SHP77 treated with DMSO at 0.1 percent for 48 hours (cell line): Measurements from ENCODE around the gene FUCA2.
"Not testable (repeated sequence)": the region's sequence is repeated elsewhere in the genome, so short reads cannot be mapped to it uniquely, and the experiment has no call there.

Source experiments
- DNase-seq: peaks from one replicate; lab custom pipeline; 2025; lab: John Stamatoyannopoulos, UW

Gene FUCA2

DNA sequence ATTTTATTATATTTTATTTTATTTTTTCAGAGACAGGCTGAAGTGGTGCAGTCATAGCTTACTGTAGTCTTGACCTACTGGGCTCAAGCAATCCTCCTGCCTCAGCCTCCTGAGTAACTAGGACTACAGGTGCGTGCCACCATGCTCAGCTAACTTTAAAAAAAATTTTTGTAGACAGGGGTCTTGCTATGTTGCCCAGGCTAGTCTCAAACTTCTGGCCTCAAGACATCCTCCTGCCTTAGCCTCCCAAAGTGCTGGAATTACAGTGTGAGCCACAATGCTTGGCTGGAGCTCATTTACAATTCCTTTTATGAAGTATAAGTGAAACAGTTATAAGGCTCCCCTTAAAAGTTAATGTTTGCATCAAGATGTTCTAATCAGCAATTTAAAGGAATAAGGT lies 14.5 kb downstream of the FUCA2 start:
- DNase-seq: no peak

DNA sequence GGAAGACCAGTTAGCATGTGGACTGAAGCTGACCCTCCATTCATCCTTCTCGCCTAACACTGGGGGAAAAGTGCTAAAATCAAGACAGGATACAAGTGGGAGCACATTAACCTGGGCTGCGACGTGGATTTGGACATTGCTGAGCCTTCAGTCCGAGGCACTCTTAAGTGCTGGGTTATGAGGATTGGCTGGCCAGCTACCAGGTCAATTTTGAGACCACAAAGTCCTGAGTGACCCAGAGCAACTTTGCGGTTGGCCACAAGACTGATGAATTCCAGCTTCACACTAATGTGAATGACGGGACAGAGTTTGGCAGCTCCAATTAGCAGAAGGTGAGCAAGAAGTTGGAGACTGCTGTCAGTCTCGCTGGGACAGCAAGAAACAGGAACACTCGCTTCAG lies 20.7 kb downstream of the FUCA2 start:
- no peak for DNase-seq

DNA sequence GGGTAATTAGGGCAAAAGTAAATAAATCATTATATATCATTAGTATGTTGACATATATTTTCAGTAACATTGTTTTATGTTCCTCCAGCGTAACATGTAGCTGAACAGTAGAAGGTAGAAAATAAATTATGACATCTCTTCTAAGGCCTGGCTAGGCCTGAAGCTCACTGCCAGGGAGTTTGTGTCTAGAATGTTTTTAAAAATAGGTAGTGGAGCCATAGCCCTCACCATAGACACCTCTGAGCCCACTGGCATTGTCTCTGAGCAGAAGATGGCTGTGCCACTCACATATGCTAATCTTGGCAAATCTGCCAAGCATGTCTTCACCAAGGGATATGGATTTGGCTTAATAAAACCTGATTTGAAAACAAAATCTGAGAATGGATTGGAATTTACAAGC lies 21.3 kb downstream of the FUCA2 start:
- DNase-seq: no peak

DNA sequence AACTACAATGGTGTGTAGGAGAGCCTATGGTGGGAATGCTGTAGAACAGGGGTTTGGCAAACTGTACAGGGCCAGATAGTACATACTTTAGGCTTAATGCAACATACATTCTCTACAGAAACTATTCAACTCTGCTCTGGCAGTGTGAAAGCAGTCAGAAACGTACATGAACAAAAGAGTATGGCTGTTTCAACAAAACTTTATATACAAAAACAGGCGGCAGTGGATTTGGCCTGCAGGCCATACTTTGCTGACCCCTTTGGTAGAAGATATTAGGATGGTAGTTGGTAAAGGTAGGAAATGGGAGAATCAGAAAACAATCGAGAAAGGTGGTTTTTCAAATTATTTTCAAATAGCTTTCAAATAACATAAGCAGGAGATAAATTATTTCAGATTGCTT lies 24.8 kb downstream of the FUCA2 start:
- DNase-seq: no peak

DNA sequence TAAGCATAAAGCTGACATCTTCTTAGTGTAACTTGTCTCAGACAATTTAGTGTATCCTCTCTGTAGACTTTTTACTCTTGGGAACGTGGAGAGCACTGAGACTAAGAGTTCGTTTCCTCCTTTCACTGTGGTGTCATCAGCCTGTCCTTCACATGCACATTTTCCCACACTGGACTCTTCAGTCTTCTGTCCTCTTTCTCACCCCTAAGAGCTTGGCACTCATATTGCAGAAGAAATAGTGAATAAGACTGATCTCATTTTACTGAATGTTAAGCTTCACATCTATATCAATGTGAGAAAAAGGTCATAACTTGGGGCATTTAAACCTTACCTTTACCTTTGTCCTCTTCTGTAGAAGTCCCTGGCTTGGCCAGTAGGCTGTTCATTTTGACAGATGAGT lies 25.6 kb downstream of the FUCA2 start:
- DNase-seq: no peak

DNA sequence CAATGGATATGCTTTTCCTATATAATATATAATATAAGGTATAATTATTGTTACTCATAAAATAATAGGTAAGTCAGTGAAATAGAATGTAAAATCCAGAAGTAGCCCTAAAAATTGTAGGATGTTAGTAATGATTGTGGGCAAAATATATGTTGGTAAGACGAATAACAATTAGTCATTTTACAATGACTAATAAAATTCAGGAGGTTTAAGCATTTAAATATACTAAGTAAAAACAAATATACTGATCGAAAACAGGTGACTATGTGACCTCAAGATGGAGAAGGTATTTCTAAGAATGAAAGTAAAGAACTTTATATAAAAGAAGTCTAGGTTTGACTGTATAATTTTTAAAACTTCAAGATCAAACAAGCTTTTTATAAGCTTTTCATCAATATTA lies 28.9 kb downstream of the FUCA2 start:
- no peak for DNase-seq

DNA sequence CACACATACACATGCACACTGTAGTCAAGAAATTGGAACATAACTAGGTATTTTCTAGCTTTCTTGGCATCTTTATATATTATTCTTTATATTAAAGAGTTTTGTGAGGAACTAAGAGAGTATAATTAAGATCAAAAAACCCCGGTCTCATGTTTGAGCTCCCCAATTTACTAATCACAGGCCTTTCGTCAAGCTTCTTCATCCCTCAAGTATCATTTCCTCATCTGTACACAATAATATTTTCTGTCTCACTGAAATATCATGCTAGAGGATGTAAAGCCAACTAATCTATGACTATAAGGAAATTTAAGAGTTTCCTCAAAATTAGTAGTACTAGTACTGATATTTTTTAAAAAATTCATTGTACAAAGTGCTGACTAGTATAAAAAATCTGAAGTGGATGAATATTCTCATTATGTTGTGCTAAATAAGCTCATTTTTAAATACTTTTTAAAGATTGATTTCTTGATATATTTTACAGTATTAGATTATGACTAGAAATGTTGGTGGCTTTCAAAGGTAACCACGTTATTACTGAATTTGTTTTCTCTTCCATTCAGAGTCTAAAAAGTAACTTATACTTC lies 32.9 kb downstream of the FUCA2 start:
- no peak for DNase-seq

DNA sequence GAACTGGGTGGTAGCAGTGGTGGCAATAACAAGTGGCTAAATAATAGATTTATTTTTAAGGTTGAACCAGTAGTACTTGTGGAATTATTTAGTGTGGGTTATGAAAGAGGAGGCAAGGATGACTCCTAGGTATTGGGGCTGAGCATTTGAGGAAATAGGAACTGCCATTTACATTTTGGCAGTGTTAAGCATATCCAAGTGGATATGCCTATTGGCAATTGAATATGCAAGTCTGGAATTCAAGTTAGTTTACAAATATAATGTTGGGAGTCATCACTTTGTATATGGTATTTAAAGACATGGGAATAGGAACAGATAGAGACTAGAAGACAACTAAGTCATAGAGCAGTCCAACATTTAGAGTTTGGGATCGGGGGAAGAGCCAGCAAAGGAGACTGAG lies 35.0 kb downstream of the FUCA2 start:
- no peak for DNase-seq

DNA sequence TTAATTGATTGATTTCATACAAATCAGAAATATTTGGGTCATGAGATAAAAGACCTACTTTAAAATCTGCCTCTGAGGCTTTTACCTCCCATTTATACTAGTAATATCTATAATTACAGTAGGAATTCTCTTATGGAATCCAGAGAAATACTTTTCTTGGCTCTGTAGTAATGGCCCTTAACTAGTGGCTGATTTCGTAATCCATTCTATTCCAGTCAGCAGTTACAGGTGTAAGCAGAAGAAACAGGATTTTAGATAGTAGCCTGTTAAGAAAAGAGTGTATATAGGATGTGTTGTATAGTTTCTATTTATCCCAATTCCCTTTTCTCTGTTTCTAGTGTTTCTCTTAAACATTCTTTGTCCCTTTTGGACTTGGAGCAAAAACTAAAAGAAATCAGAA lies 39.7 kb downstream of the FUCA2 start:
- DNase-seq: no peak

DNA sequence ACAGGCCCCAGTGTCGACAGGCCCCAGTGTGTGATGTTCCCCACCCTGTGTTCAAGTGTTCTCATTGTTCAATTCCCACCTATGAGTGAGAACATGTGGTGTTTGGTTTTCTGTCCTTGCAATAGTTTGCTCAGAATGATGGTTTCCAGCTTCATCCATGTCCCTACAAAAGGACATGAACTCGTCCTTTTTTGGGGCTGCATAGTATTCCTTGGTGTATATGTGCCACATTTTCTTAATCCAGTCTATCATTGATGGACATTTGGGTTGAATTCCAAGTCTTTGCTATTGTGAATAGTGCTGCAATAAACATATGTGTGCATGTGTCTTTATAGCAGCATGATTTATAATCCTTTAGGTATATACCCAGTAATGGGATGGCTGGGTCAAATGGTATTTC lies 42.7 kb downstream of the FUCA2 start:
- not testable (repeated sequence) for DNase-seq

DNA sequence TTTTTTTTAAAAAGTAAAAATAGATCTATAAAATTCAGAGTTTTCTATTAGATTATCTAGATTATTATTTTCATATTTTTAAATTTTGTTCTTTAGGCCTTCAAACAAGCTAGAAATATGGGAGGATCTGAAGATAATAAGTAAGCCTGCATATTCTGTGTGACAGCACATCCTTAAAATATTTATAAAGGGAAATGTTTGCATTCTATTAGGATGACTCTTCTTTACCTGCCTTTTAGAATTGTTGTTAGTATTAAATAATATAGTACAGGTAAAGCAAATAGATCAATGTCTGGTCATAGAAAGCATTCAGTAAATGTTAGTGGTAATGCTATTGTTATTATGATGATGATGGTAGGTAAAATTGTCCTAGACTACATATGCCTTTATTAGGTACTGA lies 43.5 kb downstream of the FUCA2 start:
- DNase-seq: no peak

DNA sequence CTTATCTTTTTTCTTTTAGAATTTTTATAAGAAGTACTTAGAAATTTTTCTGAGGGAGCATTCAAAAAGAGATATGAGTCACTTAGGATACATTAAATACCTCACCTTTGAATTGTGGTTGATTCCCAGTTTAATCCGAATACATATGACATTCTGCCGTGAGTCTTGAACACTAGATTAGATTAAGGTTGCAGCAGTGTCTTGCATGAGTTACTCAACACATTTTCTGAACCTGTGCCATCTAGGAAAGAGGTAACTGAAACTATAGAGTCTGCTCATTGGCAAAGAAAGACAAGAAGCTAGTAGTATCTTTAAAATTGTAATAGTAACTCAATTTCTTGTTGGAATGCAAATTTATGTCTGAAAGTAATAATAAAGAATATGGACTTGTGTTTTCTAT lies 46.0 kb downstream of the FUCA2 start:
- no peak for DNase-seq

DNA sequence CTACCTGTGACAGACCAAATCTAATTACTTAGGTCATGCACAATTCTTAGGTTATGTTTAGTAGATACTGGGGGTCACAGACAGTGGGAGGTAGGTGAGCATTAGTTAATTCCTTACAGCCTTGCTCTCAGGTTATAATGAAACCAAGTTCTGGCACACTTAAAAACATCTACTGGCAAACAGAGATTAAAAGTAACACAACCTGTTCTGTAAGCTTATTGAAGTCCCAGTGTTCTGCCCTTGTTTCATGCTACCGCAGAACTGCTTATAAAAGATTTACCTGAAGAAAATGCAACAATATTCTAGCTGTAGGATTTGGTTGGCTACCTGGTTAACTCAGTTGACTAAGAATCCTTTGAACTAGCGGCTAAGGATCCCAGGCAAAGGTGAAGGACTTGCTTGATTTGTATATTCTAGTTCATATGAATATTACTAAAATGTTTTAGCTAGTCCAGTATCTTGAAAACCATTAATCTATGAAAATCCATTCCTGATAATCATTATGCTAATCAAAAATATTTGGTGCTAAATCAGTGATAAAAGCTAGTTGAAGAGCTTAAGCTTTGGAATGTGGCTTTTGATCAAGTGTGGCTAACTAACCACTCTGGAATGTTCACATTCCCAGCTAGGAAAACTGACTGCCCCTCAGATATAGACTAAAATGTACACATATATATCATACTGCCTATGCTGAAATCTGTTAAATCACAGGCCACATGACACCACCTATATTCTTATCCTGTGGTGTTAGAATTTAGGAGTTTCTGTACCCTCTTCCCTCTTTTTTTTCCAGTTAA lies 53.8 kb downstream of the FUCA2 start:
- no peak for DNase-seq

DNA sequence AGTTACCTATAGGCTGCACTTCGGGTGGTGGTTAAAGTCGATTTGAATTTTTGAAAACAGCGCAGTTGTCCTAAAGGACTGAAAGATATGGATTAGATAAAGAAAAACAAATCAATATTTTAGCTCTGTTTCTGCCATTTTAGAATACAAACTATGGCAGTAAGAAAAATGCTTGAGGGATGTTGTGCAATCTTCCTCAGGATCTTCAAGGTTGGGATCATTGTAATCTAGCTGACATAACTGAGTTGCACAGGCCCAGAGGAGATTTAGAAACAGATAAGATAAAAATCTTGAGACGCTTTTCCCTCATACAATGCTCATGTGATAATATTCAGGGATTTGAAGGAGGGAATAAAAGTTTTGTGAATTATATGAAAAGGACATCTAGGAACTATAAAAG lies 60.0 kb downstream of the FUCA2 start:
- DNase-seq: no peak

DNA sequence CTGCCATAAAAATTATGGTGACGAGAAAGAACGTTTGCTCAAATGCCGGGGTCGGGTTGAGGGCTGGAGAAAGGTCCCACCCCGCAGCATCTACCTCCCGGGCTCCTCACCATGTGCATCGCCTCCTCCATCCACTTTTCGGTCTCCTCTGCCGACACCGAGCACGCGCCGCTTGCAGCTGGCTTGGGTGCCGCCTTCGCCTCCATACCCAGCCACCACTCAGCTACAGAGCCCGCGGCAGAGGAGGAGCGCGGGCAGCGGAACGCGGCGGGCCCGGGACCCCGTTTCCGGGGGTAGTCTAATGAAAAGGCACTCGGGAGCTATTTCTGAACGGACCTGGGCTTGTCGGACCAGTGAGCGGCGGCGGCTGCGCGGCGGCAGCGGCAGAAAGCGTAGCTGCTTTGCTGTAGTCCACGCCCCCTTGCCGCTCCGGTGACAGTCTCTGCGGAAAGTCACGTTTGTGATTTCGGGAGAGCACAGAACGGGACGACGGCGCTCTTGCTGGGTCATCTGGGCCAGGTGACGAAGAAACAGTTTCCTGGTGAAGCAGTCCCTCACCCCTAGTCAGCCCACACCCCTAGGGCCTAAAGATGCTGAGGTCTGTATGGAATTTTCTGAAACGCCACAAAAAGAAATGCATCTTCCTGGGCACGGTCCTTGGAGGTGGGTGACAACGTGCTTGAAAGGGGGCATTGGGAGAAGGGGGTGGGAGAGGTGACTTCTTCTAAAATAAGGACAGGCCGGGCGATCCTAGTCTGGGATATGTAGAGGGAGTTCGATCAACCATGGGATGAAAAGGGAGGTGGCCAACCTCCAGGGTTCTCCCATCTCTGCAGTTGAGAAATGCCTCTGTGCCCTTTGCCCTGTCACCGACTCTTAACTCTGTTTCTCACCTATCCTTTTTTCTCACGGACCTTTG lies 60.8 kb downstream of the FUCA2 start, which contains the start of the genes ADAT2 and PEX3:
Gene ADAT2 (minus strand): TSS at position 243 of the 919 bp plus-strand sequence. CDS start 37 bp downstream, at position 206.
Gene PEX3 (plus strand): TSS at position 353 of the 919 bp plus-strand sequence. CDS start 238 bp downstream, at position 591.
- DNase-seq: peak; percentile 94

DNA sequence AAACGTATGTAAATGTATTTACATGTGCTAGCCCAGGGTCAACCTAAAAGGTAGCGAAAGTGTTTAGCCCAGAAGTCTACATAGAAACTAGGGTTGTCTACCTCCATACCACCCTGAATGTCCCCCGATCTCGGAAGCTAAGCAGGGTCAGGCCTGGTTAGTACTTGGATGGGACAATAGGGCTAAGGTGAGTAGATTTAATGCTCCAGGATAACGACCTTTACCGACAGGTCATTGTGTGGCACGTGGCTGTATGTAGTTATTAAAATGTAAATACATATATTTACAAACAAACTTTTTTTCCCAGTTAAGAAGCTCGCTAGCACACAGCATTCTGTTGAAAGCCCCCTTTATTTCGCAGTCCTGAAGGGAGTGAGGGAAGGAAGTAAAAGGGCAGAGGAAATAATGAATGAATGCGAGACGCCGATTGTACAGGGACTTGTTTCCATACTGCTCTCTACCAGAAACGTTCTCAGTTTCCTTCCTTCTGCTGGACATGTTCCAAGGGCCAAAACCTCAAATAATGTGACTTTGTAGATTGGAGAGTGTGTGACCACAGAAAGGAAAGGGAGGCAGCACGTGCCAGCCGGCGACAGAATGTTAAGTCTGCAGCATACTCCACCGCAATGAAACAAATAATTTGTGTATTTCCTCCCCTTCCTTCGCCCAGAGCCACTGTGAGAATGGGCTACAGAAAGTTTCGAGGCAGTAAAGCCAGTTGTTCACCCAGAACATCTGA lies 61.6 kb downstream of the FUCA2 start:
- no peak for DNase-seq

DNA sequence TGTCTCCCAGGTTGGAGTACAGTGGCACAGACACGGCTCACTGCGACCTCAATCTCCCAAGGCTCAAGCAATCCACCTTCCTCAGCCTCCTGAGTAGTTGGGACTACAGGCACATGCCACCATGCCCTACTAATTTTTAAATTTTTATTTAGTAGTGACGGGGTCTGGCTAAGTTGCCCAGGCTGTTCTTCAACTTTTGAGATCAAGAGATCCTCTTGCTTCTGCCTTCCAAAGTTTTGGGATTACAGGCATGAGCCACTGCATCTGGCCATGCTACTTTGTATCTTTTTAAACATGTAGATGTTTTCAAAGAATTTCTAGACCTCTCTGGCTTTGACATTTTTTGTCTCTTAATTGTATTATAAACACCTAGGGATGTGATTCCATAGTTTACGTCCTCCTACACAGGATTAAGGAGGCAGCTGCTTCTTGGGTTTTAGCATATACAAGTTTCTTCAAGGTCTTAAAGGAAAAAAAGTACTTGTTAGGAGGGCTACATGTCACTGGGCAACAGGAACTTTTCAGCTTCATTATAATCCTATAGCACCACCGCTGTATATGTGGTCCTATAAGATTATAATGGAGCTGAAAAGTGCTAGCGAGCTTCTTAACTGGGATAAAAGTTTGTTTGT lies 62.3 kb downstream of the FUCA2 start:
- DNase-seq: no peak

DNA sequence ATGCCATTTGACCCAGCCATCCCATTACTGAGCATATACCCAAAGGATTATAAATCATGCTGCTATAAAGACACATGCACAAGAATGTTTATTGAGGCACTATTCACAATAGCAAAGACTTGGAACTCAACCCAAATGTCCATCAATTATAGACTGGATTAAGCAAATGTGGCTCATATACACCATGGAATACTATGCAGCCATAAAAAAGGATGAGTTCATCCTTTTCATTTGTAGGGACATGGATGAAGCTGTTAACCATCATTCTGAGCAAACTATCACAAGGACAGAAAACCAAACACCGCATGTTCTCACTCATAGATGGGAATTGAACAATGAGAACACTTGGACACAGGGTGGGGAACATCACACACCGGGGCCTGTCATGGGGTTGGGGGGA lies 63.7 kb downstream of the FUCA2 start:
- DNase-seq: not testable (repeated sequence)
